ENCODE data around the gene SHH. TPM values are rescaled to one million over a fixed set of nuclear protein-coding genes. Genes with fewer than 3 reads are reported as not detected.

The SHH gene
- total and polyA plus RNA-seq, 2 of the 4 experiments (the other 2 are of a cell fraction), result under 0.01 to 0.03 TPM

- TF ChIP-seq POLR2A (IDR thresholded peaks at IDR 0.05; ENCODE audit: low read depth, low read length), result no peak
Observed at GRCh38 chr7:155808549-155809331, 3.5 kb downstream of the SHH start (continued).

GRCh38 chr7:155807789-155808548 is 4.3 kb downstream of the SHH start:
- Histone ChIP-seq H2AFZ (replicated peaks; ENCODE audit: low read length, poor library complexity) (no peak overlapping the region), H4K20me1 (ENCODE audit: insufficient read depth, low read length) (no peaks in the 10 kb centered on the region), H3K9me3 (ENCODE audit: control insufficient read depth, insufficient read depth, low read length) (no peaks in the 10 kb centered on the region), H3K4ac (ENCODE audit: low read depth, low read length) (no peak overlapping the region), H2BK20ac (ENCODE audit: low read depth, low read length) (no peak overlapping the region), H3K9me1 (ENCODE audit: insufficient read depth, low read length) (no peaks in the 10 kb centered on the region), H2BK5ac (ENCODE audit: low read depth, low read length, poor library complexity, severe bottlenecking) (no peak overlapping the region), H3K23ac (ENCODE audit: low read depth, low read length) (no peak overlapping the region), H2BK120ac (ENCODE audit: low read depth, low read length) (no peak overlapping the region), H3K14ac (replicated peaks; ENCODE audit: low read depth, low read length) (no peak overlapping the region), H3K9ac (ENCODE audit: low read depth, low read length) (no peak overlapping the region), H4K91ac (ENCODE audit: insufficient read depth, low read depth, low read length) (no peak overlapping the region), H3K18ac (ENCODE audit: low read depth, low read length) (no peak overlapping the region), H3K4me2 (ENCODE audit: low read depth, low read length) (no peak overlapping the region), H4K8ac (ENCODE audit: low read depth in 2 of 2, low read length in 2 of 2) (no peak overlapping the region), H4K5ac (ENCODE audit: low read depth, low read length) (no peak overlapping the region), H3K4me3 (ENCODE audit: insufficient read depth, low read depth, low read length) (no peak overlapping the region; the same call in 1 of the 2 replicates), H3K36me3 (ENCODE audit: control insufficient read depth, insufficient read depth, low read length) (no peaks in the 10 kb centered on the region), H3K27me3 (ENCODE audit: control insufficient read depth, insufficient read depth, low read length) (peaks cover 79% of the 10 kb centered on the region), H3K4me1 (ENCODE audit: control insufficient read depth, insufficient read depth, low read length) (peaks cover 5% of the 10 kb centered on the region; the same call in 1 of the 2 replicates), H2AK9ac (replicated peaks; ENCODE audit: low read depth, low read length, poor library complexity) (peak overlapping the region; percentile 48), H3K79me1 (ENCODE audit: low read depth in 1 of 2, low read length in 2 of 2) (no peaks in the 10 kb centered on the region), H2AK5ac (ENCODE audit: low read depth, low read length) (no peak overlapping the region), H2BK15ac (ENCODE audit: low read depth, low read length) (no peak overlapping the region), H3K56ac (ENCODE audit: extremely low read depth, insufficient read depth, low read length) (no peak overlapping the region), H3K27ac (ENCODE audit: insufficient read depth, low read length) (no peak overlapping the region)
- no TSS peak for BruUV-seq (replicated peaks)
- in situ Hi-C loops (cut with MboI; ENCODE audit: low sequenced_read_pairs), result loop anchor here (25.0 kb wide), 1 partner anchor 829 kb away; the partner anchor contains the start of gene RNF32
- intact Hi-C loops (cut with micrococcal nuclease), result no loop called here
- dilution Hi-C loops (cut with HindIII; ENCODE audit: low sequenced_read_pairs, unreplicated experiment), result no loop called here
- 16% methylated on average over 14 of the region's 33 CpGs; no CpG with 5 or more reads in 1 of the 2 experiments for WGBS, 2 experiments (ENCODE audit: extremely low coverage in 2 of 2, insufficient read length in 1 of 2)
- CTCF ChIA-PET, result no interaction called here
- TF ChIP-seq RFX5 (IDR thresholded peaks at IDR 0.05; ENCODE audit: low read depth, low read length), result no peak
- no peak for TF ChIP-seq CTCF (conservative IDR thresholded peaks at IDR 0.05; ENCODE audit: low read depth, low read length)
- TF ChIP-seq NFE2L2 (IDR thresholded peaks at IDR 0.05; ENCODE audit: low read depth, low read length), result no peak
- TF ChIP-seq BHLHE40 (IDR thresholded peaks at IDR 0.05; ENCODE audit: low read depth, low read length), result no peak
- peak; percentile 85 for TF ChIP-seq CEBPB (IDR thresholded peaks at IDR 0.05; ENCODE audit: low read depth, low read length)
- TF ChIP-seq RAD21 (IDR thresholded peaks at IDR 0.05; ENCODE audit: low read length), result no peak
- no peak for TF ChIP-seq MAZ (IDR thresholded peaks at IDR 0.05; ENCODE audit: borderline replicate concordance, low read depth, low read length)
- TF ChIP-seq POLR2A (IDR thresholded peaks at IDR 0.05; ENCODE audit: low read depth, low read length), result no peak
- DNase-seq (no peak), ATAC-seq (ENCODE audit: low read depth) (no peak)
- POLR2A ChIA-PET (ENCODE audit: unreplicated experiment), result no interaction called here
